HFF-Myc (cell line): ENCODE measurements around the gene TSPAN13.

Source experiments
- DNase-seq: peaks from one replicate; pipeline ENCODE4 v3.0.0-alpha.2; 2011; ENCODE audit warnings: low read depth; ENCODE audit errors: extremely low read depth
- H3K4me3 ChIP-seq: replicated peaks from 2 replicates; pipeline ENCODE4 v1.5.1; 2011; ENCODE audit warnings: low read depth, mild to moderate bottlenecking, control low read depth, low read length
- TF ChIP-seq, protein P1 (sequence below): IDR thresholded peaks from 2 replicates; pipeline ENCODE4 v1.5.1; 2012; ENCODE audit warnings: mild to moderate bottlenecking, low read depth, low read length, control low read depth; ENCODE audit errors: missing control alignments

The TSPAN13 gene

GRCh38 chr7:16743236-16743635, 10.3 kb upstream of the TSPAN13 start:
- TF ChIP-seq, protein P1, sequence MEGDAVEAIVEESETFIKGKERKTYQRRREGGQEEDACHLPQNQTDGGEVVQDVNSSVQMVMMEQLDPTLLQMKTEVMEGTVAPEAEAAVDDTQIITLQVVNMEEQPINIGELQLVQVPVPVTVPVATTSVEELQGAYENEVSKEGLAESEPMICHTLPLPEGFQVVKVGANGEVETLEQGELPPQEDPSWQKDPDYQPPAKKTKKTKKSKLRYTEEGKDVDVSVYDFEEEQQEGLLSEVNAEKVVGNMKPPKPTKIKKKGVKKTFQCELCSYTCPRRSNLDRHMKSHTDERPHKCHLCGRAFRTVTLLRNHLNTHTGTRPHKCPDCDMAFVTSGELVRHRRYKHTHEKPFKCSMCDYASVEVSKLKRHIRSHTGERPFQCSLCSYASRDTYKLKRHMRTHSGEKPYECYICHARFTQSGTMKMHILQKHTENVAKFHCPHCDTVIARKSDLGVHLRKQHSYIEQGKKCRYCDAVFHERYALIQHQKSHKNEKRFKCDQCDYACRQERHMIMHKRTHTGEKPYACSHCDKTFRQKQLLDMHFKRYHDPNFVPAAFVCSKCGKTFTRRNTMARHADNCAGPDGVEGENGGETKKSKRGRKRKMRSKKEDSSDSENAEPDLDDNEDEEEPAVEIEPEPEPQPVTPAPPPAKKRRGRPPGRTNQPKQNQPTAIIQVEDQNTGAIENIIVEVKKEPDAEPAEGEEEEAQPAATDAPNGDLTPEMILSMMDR, result no peak
- DNase-seq, result peak; percentile 62
- H3K4me3 ChIP-seq, result no peak overlapping the region

DNA sequence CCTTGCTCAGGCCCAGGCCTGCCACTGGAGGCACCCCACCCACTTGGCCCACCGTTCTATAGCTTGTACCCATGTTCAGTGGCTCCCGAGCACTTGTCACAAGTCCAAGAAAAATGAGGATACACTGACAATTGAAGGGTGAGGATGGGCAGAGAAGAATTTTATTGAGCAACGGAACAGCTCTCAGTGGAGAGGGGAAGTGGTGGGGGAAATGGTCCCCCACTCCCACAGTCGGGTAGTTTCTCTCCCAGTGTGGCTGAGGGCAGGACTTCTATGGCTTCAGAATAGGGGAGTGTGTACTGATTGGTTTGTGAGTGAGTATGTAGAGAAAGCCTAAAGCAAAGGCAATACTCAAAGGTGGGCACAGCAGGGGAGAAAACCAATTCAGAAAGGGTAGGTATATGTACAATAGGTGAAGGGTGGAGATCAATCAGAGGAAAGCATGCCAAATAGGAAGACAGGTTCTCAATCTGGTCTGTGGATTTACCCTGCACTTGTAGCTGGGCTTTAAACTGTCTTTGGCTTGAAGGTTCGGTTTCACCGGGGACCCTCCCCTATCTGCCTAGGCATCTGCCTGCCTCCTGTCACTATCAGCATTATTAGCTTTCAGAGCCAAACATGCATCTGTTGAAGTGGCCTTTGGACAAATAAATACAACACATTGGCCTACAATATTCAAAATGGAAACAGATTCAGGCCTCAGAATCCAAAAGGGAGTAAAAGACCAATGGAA, 8.9 kb upstream of the TSPAN13 start:
- TF ChIP-seq, protein P1, result no peak
- no peak overlapping the region for H3K4me3 ChIP-seq
- DNase-seq, result no peak

DNA sequence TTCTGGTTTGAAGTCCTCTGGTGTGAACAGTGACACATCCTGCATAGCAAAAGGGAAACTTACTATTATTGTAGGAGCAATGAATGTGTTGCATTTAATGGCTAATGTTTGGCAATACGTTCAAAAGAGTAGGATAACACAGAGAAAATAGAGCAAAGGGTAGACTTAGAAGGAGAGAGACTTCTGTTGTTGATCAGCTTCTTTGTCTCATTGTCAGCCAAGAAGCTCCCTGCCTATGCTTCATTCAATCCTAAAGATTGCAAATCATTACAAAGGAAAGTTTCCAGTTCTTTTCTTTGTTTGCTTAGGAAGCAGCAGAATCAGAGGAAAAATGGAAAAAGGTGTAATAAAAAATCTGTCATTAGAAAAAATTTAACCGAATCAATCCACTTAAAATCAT, 7.9 kb upstream of the TSPAN13 start:
- no peak for DNase-seq
- TF ChIP-seq, protein P1, result no peak
- no peak overlapping the region for H3K4me3 ChIP-seq

GRCh38 chr7:16747102-16747501, 6.5 kb upstream of the TSPAN13 start:
- DNase-seq, result no peak
- TF ChIP-seq, protein P1, result no peak
- H3K4me3 ChIP-seq, result no peak overlapping the region

- peak overlapping the region; percentile 79 for H3K4me3 ChIP-seq
- no peak for DNase-seq
- TF ChIP-seq, protein P1, result no peak
Observed at GRCh38 chr7:16753932-16754855, 639 bp downstream of the TSPAN13 start.

DNA sequence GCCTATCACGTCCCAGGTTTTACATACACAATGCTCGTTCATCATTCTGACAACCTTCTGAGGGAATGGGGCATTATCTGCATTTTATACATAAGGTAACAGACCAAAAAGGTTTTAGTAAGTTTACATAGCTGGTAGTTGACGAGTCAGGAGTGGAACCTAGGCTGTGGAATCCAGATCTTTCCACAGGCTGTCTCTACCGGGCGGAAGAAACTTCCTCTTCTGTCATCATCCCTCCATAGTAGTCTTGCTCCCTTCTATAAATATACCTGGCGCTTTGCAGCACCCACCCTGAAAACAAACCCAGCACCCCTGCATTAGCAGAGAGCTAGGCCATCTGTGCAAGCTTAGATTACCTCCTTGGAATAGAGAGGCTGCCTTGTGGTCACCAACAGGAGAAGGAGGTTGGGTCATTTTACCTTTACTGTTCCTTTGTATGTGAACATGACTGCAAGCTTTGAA, 1.3 kb downstream of the TSPAN13 start:
- DNase-seq, result no peak
- peak overlapping the region; percentile 79 for H3K4me3 ChIP-seq
- TF ChIP-seq, protein P1, result no peak
